Stimulated activated naive CD8-positive, alpha-beta T cell treated with anti-CD3 and anti-CD28 coated beads, Interleukin-15, amount 100 ng/mL, for 72 hours (primary cell): ENCODE data around the gene SEMA3C.

Source experiments
- ATAC-seq: fragments of 150-1000 bp; cut with Tn5 transposase; 2 replicates; pipeline ENCODE4 v1.10.0; 2021; ENCODE audit warnings: mild to moderate bottlenecking, moderate library complexity
- DNase-seq, 2 donors: peaks; one replicate each; pipeline ENCODE4 v3.0.0; 2021 to 2022
- H3K27ac Mint-ChIP-seq, 2 donors: one replicate each; pipeline ENCODE4 v1.8.0; 2022; ENCODE audit warnings: mild to moderate bottlenecking in 2 of 2, mixed read lengths in 2 of 2, moderate library complexity in 2 of 2
- H3K27me3 Mint-ChIP-seq: one replicate; pipeline ENCODE4 v1.8.0; 2022; ENCODE audit warnings: mixed read lengths
- H3K4me1 Mint-ChIP-seq: one replicate; pipeline ENCODE4 v1.8.0; 2022; ENCODE audit warnings: mild to moderate bottlenecking, mixed read lengths
- H3K4me3 Mint-ChIP-seq, 2 donors: one replicate each; pipeline ENCODE4 v1.8.0; 2022; ENCODE audit warnings: mild to moderate bottlenecking in 2 of 2, mixed read lengths in 2 of 2, moderate library complexity in 1 of 2
- H3K9me3 Mint-ChIP-seq, 2 donors: one replicate each; pipeline ENCODE4 v1.8.0; 2022; ENCODE audit warnings: mixed read lengths in 2 of 2

The SEMA3C gene

GRCh38 chr7:80740778-80741545 lies 177.9 kb downstream of the SEMA3C start:
- ATAC-seq (no peak), DNase-seq (no peak)
- H3K9me3 Mint-ChIP-seq = peaks cover 0 to 2% of the 10 kb centered on the region in 2 donors
- peak overlapping the region in 1 of 2 donors; percentile 12 for H3K27ac Mint-ChIP-seq
- H3K4me1 Mint-ChIP-seq = no peaks in the 10 kb centered on the region
- no peaks in the 10 kb centered on the region for H3K27me3 Mint-ChIP-seq
- H3K4me3 Mint-ChIP-seq = no peak overlapping the region

GRCh38 chr7:80736371-80737125 lies 182.3 kb downstream of the SEMA3C start:
- peaks cover 0 to 13% of the 10 kb centered on the region in 2 donors for H3K9me3 Mint-ChIP-seq
- DNase-seq (no peak), ATAC-seq (no peak)
- no peak overlapping the region for H3K4me3 Mint-ChIP-seq
- peaks cover 7% of the 10 kb centered on the region for H3K27me3 Mint-ChIP-seq
- no peak overlapping the region for H3K27ac Mint-ChIP-seq
- H3K4me1 Mint-ChIP-seq = no peaks in the 10 kb centered on the region

- Mint-ChIP-seq H3K27me3 (peaks cover 7% of the 10 kb centered on the region), H3K4me3 (no peak overlapping the region), H3K27ac (no peak overlapping the region), H3K4me1 (no peaks in the 10 kb centered on the region), H3K9me3 (peaks cover 0 to 13% of the 10 kb centered on the region in 2 donors)
- DNase-seq = no peak
- ATAC-seq = no peak
Measured at GRCh38 chr7:80735330-80735729, 183.5 kb downstream of the SEMA3C start.

- no peaks in the 10 kb centered on the region for H3K4me1 Mint-ChIP-seq
- no peak for ATAC-seq
- no peak for DNase-seq
- H3K27me3 Mint-ChIP-seq = peaks cover 7% of the 10 kb centered on the region
- peaks cover 0 to 13% of the 10 kb centered on the region in 2 donors for H3K9me3 Mint-ChIP-seq
- no peak overlapping the region for H3K27ac Mint-ChIP-seq
- H3K4me3 Mint-ChIP-seq = no peak overlapping the region
Measured at GRCh38 chr7:80734011-80734410, 184.8 kb downstream of the SEMA3C start.

- DNase-seq = no peak
- H3K4me3 Mint-ChIP-seq = no peak overlapping the region
- H3K9me3 Mint-ChIP-seq = peaks cover 0 to 13% of the 10 kb centered on the region in 2 donors
- H3K27ac Mint-ChIP-seq = no peak overlapping the region
- no peak for ATAC-seq
- peaks cover 7% of the 10 kb centered on the region for H3K27me3 Mint-ChIP-seq
- H3K4me1 Mint-ChIP-seq = no peaks in the 10 kb centered on the region
Measured at GRCh38 chr7:80733333-80733915, 185.4 kb downstream of the SEMA3C start.

GRCh38 chr7:80732630-80733029 lies 186.2 kb downstream of the SEMA3C start:
- no peak for DNase-seq
- no peak overlapping the region for H3K4me3 Mint-ChIP-seq

GRCh38 chr7:80731281-80731680 lies 187.6 kb downstream of the SEMA3C start:
- ATAC-seq = no peak
- no peaks in the 10 kb centered on the region for H3K4me1 Mint-ChIP-seq
- no peak overlapping the region for H3K27ac Mint-ChIP-seq
- no peak overlapping the region for H3K4me3 Mint-ChIP-seq
- H3K9me3 Mint-ChIP-seq = peaks cover 0 to 13% of the 10 kb centered on the region in 2 donors
- DNase-seq = no peak
- H3K27me3 Mint-ChIP-seq = peaks cover 7% of the 10 kb centered on the region

More at GRCh38 chr7:80732630-80733029, 186.2 kb downstream of the SEMA3C start:
- no peak for ATAC-seq
- no peaks in the 10 kb centered on the region for H3K4me1 Mint-ChIP-seq
- peaks cover 7% of the 10 kb centered on the region for H3K27me3 Mint-ChIP-seq
- peaks cover 0 to 13% of the 10 kb centered on the region in 2 donors for H3K9me3 Mint-ChIP-seq
- H3K27ac Mint-ChIP-seq = no peak overlapping the region

GRCh38 chr7:80729591-80730320 lies 189.1 kb downstream of the SEMA3C start:
- Mint-ChIP-seq H3K27me3 (peaks cover 7% of the 10 kb centered on the region), H3K4me1 (no peaks in the 10 kb centered on the region), H3K27ac (no peak overlapping the region), H3K4me3 (no peak overlapping the region), H3K9me3 (no peaks in the 10 kb centered on the region)
- DNase-seq (no peak), ATAC-seq (no peak)

GRCh38 chr7:80726666-80727065 lies 192.2 kb downstream of the SEMA3C start:
- H3K9me3 Mint-ChIP-seq = no peaks in the 10 kb centered on the region
- no peaks in the 10 kb centered on the region for H3K27me3 Mint-ChIP-seq
- no peak for ATAC-seq
- no peak overlapping the region for H3K4me3 Mint-ChIP-seq
- no peaks in the 10 kb centered on the region for H3K4me1 Mint-ChIP-seq
- H3K27ac Mint-ChIP-seq = no peak overlapping the region
- DNase-seq = no peak

- Mint-ChIP-seq H3K27ac (no peak overlapping the region), H3K9me3 (no peaks in the 10 kb centered on the region), H3K27me3 (no peaks in the 10 kb centered on the region), H3K4me3 (no peak overlapping the region), H3K4me1 (no peaks in the 10 kb centered on the region)
- no peak for ATAC-seq
- no peak for DNase-seq
Measured at GRCh38 chr7:80725181-80725611, 193.7 kb downstream of the SEMA3C start.

GRCh38 chr7:80724249-80724871 lies 194.5 kb downstream of the SEMA3C start:
- H3K4me3 Mint-ChIP-seq = no peak overlapping the region
- no peaks in the 10 kb centered on the region for H3K27me3 Mint-ChIP-seq
- ATAC-seq = no peak
- no peak for DNase-seq
- H3K9me3 Mint-ChIP-seq = no peaks in the 10 kb centered on the region
- no peaks in the 10 kb centered on the region for H3K4me1 Mint-ChIP-seq
- no peak overlapping the region for H3K27ac Mint-ChIP-seq

GRCh38 chr7:80722616-80723195 lies 196.1 kb downstream of the SEMA3C start:
- Mint-ChIP-seq H3K27ac (no peak overlapping the region), H3K27me3 (no peaks in the 10 kb centered on the region), H3K4me3 (no peak overlapping the region), H3K4me1 (no peaks in the 10 kb centered on the region), H3K9me3 (no peaks in the 10 kb centered on the region)
- DNase-seq (no peak), ATAC-seq (no peak)

- Mint-ChIP-seq H3K27ac (no peak overlapping the region), H3K27me3 (no peaks in the 10 kb centered on the region), H3K4me3 (no peak overlapping the region), H3K4me1 (no peaks in the 10 kb centered on the region), H3K9me3 (no peaks in the 10 kb centered on the region)
- DNase-seq = no peak
- ATAC-seq = no peak
Measured at GRCh38 chr7:80721883-80722615, 196.8 kb downstream of the SEMA3C start.

- no peaks in the 10 kb centered on the region for H3K9me3 Mint-ChIP-seq
- no peak for ATAC-seq
Measured at GRCh38 chr7:80720146-80720545, 198.7 kb downstream of the SEMA3C start.

More at GRCh38 chr7:80720146-80720545, 198.7 kb downstream of the SEMA3C start:
- no peak for DNase-seq
- Mint-ChIP-seq H3K4me3 (no peak overlapping the region), H3K27me3 (no peaks in the 10 kb centered on the region), H3K27ac (no peak overlapping the region), H3K4me1 (no peaks in the 10 kb centered on the region)
